Measurements from ENCODE around the gene FBXL13. TPM values are rescaled to one million over a fixed set of nuclear protein-coding genes. Genes with fewer than 3 reads are reported as not detected.
A peak's percentile ranks its signal among the peaks of the same experiment; 100 is the strongest.

The FBXL13 gene
- total RNA-seq, 1 donor from 2014 or later: 0.98 TPM

DNA sequence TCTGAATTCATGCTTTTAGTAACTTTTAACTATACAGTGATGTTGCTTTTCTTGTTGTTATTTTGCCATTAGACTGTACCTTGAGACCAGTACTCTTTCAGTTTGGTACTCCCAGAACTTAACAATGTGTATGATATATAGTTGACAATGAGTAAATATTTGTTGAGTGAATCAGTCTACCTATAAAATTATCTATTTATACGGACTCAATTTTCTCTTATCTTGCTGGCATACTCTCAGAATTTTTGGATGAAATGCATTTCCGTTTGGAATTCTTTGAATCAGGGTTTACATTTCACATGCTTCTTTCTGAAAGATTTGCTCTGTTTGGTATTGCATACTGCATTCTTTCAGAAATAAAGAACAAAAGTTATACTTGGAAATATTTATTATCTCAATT is 209.6 kb downstream of the FBXL13 start:
- H3K27ac ChIP-seq: no peak overlapping the region
- H3K9me3 ChIP-seq: no peaks in the 10 kb centered on the region
- TF ChIP-seq POLR2AphosphoS5 (IDR thresholded peaks at IDR 0.05; ENCODE audit: insufficient read depth in 1 of 2, low read depth in 1 of 2): no peak
- TF ChIP-seq POLR2A (IDR thresholded peaks at IDR 0.05): no peak
- TF ChIP-seq, protein P1, sequence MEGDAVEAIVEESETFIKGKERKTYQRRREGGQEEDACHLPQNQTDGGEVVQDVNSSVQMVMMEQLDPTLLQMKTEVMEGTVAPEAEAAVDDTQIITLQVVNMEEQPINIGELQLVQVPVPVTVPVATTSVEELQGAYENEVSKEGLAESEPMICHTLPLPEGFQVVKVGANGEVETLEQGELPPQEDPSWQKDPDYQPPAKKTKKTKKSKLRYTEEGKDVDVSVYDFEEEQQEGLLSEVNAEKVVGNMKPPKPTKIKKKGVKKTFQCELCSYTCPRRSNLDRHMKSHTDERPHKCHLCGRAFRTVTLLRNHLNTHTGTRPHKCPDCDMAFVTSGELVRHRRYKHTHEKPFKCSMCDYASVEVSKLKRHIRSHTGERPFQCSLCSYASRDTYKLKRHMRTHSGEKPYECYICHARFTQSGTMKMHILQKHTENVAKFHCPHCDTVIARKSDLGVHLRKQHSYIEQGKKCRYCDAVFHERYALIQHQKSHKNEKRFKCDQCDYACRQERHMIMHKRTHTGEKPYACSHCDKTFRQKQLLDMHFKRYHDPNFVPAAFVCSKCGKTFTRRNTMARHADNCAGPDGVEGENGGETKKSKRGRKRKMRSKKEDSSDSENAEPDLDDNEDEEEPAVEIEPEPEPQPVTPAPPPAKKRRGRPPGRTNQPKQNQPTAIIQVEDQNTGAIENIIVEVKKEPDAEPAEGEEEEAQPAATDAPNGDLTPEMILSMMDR (IDR thresholded peaks at IDR 0.05): no peak
- intact Hi-C loops (cut with DNase I): no loop called here
- no peak overlapping the region for H3K4me3 ChIP-seq
- DNase-seq (ENCODE audit: extremely low spot score in 2 of 2): no peak
- H3K36me3 ChIP-seq: no peaks in the 10 kb centered on the region
- no peaks in the 10 kb centered on the region for H3K4me1 ChIP-seq
- no peaks in the 10 kb centered on the region for H3K27me3 ChIP-seq

DNA sequence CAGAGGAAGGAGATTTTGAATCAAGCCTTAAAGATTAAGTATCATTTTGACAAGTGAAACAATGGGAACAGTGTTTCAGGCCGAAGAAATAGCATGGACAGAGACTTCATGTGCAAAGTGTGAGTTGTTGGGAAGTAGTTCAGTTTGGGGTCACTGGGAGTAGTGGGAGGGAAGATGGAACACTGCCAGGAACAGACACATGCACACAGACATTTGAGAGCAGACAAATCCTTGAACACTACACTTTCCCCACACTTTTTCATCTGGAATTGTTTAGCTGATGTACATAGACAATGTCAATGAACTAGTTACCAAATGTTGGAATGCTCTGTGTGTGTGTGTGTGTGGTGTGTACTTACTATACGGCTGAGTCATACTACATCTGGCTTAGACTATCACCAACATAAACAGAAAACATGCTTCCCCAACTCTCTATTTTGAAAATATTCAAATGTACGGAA is 214.2 kb downstream of the FBXL13 start:
- intact Hi-C loops (cut with DNase I): no loop called here
- no peaks in the 10 kb centered on the region for H3K27me3 ChIP-seq
- H3K4me1 ChIP-seq: no peaks in the 10 kb centered on the region
- H3K9me3 ChIP-seq: no peaks in the 10 kb centered on the region
- no peaks in the 10 kb centered on the region for H3K36me3 ChIP-seq
- H3K4me3 ChIP-seq: no peak overlapping the region
- TF ChIP-seq, protein P1 (IDR thresholded peaks at IDR 0.05): no peak
- TF ChIP-seq POLR2A (IDR thresholded peaks at IDR 0.05) (no peak), POLR2AphosphoS5 (IDR thresholded peaks at IDR 0.05; ENCODE audit: insufficient read depth in 1 of 2, low read depth in 1 of 2) (no peak)
- H3K27ac ChIP-seq: peak overlapping the region; percentile 35
- DNase-seq (ENCODE audit: extremely low spot score in 2 of 2): no peak

DNA sequence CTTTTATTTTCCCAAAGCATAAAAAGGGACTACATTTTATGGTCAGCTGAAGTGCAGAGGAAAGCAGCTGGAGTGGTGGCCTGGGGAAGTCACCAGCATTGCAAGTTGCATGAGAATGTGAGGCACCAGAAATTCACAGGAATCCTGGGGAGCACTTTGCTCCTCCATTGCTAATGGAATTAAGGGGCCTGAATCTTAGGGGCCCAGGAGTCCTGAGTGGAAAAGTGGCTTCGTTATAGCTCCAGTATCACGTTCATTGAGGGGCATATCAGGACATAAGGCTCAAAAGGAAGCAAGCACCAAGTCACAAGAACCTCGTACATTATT is 214.8 kb downstream of the FBXL13 start:
- no peak overlapping the region for H3K4me3 ChIP-seq
- H3K36me3 ChIP-seq: no peaks in the 10 kb centered on the region
- H3K4me1 ChIP-seq: no peaks in the 10 kb centered on the region
- DNase-seq (ENCODE audit: extremely low spot score in 2 of 2): no peak
- peak overlapping the region; percentile 35 for H3K27ac ChIP-seq
- intact Hi-C loops (cut with DNase I): no loop called here
- TF ChIP-seq POLR2A (IDR thresholded peaks at IDR 0.05) (no peak), POLR2AphosphoS5 (IDR thresholded peaks at IDR 0.05; ENCODE audit: insufficient read depth in 1 of 2, low read depth in 1 of 2) (no peak)
- TF ChIP-seq, protein P1 (IDR thresholded peaks at IDR 0.05): no peak
- H3K9me3 ChIP-seq: no peaks in the 10 kb centered on the region
- H3K27me3 ChIP-seq: no peaks in the 10 kb centered on the region

DNA sequence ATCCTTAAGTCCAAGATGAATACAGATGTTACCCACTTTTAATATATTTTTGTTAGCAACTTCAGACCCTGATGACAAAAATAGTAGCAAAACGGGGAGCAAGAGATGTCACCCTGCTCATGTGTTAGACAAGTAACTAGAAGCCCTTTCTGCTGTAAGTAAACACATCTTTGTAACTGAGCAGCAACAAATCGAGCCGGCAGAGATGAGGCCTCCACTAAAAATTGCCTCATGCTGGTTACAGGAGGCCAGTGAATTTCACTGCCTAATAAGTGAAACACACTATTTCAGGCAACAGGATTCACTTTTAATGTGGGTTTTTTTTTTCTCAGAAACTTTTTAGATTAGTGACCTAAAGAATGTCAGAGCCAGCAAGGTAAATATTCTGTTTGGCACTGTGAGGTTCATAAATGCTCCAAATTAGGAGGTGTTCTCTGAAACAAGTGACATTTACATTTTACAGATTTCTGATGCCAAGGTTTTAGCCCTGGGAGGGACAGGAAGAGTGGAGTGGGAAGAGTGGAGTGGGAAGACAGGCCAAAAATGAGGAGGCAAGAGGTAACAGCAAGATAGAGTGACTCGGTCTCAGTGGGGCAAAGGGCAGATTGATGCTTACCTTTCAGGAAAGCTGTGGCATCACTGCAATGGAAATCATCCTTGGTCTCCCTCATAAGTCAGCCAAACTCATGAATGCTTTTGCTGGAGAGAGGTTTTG is 215.4 kb downstream of the FBXL13 start:
- no peaks in the 10 kb centered on the region for H3K9me3 ChIP-seq
- H3K27ac ChIP-seq: peak overlapping the region; percentile 35
- H3K4me3 ChIP-seq: no peak overlapping the region
- H3K4me1 ChIP-seq: no peaks in the 10 kb centered on the region
- H3K27me3 ChIP-seq: no peaks in the 10 kb centered on the region
- intact Hi-C loops (cut with DNase I): no loop called here
- TF ChIP-seq, protein P1 (IDR thresholded peaks at IDR 0.05): no peak
- TF ChIP-seq POLR2AphosphoS5 (IDR thresholded peaks at IDR 0.05; ENCODE audit: insufficient read depth in 1 of 2, low read depth in 1 of 2): no peak
- no peak for DNase-seq (ENCODE audit: extremely low spot score in 2 of 2)
- H3K36me3 ChIP-seq: no peaks in the 10 kb centered on the region

DNA sequence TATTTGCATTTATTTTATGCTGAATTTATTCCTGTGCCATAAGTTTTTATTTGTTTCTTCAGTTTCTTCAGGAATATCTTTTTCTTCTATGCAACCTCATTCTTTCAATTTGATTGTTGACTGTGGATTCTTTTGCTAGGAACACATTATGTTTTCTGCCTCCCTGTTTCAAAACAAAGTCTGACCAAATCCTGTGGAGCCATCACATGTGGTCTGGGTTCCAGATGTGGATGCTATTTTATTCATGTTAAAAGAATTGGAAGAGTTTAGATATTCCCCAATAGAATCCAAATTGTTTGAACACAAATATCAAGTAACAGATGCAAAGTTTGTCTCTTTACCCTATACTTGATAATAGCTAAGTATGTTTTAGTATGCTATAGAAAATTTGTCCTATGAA is 218.6 kb downstream of the FBXL13 start:
- DNase-seq (ENCODE audit: extremely low spot score in 2 of 2): no peak
- H3K4me1 ChIP-seq: no peaks in the 10 kb centered on the region
- intact Hi-C loops (cut with DNase I): no loop called here
- no peaks in the 10 kb centered on the region for H3K9me3 ChIP-seq
- H3K27me3 ChIP-seq: no peaks in the 10 kb centered on the region
- H3K4me3 ChIP-seq: no peak overlapping the region
- H3K36me3 ChIP-seq: no peaks in the 10 kb centered on the region
- no peak for TF ChIP-seq POLR2A (IDR thresholded peaks at IDR 0.05)
- TF ChIP-seq POLR2AphosphoS5 (IDR thresholded peaks at IDR 0.05; ENCODE audit: insufficient read depth in 1 of 2, low read depth in 1 of 2): no peak
- TF ChIP-seq, protein P1 (IDR thresholded peaks at IDR 0.05): no peak
- H3K27ac ChIP-seq: no peak overlapping the region

All from vagina (tissue), 2 donors.